Measurements from ENCODE around the gene MTARC1. TPM values are rescaled to one million over a fixed set of nuclear protein-coding genes. Genes with fewer than 3 reads are reported as not detected.

The MTARC1 gene
- total RNA-seq (2022) (0.96 and 1.5 TPM in 2 replicates), Bru-seq, nascent RNA (percentile 30 among the genes with signal in this experiment), BruChase-seq, experiment 1, labeled RNA remaining after a 6-hour chase (percentile 39 among the genes with signal in this experiment), BruChase-seq, experiment 2, labeled RNA remaining after a 2-hour chase (percentile 40 among the genes with signal in this experiment)
- long read RNA-seq, full-length matches to known transcripts = 1 of 2 reads
- long read RNA-seq, partial matches to known transcripts = 1 of 2 reads
- long read RNA-seq, other reads (novel, unspliced or antisense) = 0 of 2 reads

GRCh38 chr1:220786337-220787068 is at the start of gene MTARC1:
MTARC1 (plus strand) TSS chr1:220786913; CDS start chr1:220786945, 32 bp downstream.
- H3K4me3 Mint-ChIP-seq (ENCODE audit: unreplicated experiment) = peak within 1 kb of the TSS; percentile 61
- ChIA-PET CTCF (interaction anchor here (0.7 to 13.4 kb wide), 13 partner anchors 10 to 599 kb away, joined by 3 to 177 read pairs (median 4); no protein-coding TSS in a partner anchor), POLR2A (interaction anchor here (0.7 to 1.1 kb wide), 2 partner anchors 35 to 517 kb away, joined by 3 read pairs; no protein-coding TSS in a partner anchor)
- H3K4me1 Mint-ChIP-seq (ENCODE audit: insufficient read depth, unreplicated experiment) = peaks cover 17% of the 10 kb centered on the region
- H3K27ac Mint-ChIP-seq (ENCODE audit: low read depth, unreplicated experiment) = no peak within 1 kb of the TSS
- no TSS peak for BruUV-seq (replicated peaks)
- intact Hi-C loops (cut with micrococcal nuclease) = no loop called here
- no peaks in the 10 kb centered on the region for H3K27me3 Mint-ChIP-seq (ENCODE audit: insufficient read depth, unreplicated experiment)
- no peaks in the 10 kb centered on the region for H3K9me3 Mint-ChIP-seq (ENCODE audit: unreplicated experiment)
- no peaks in the 10 kb centered on the region for H3K36me3 Mint-ChIP-seq (ENCODE audit: insufficient read depth, unreplicated experiment)
- peak; percentile 22 for TF ChIP-seq CTCF (IDR thresholded peaks at IDR 0.05; ENCODE audit: unreplicated experiment)
- peak; percentile 76 for DNase-seq (ENCODE audit: unreplicated experiment)

GRCh38 chr1:220741349-220741748 is 45.4 kb upstream of the MTARC1 start:
- BruUV-seq (replicated peaks) = no TSS peak
- Mint-ChIP-seq H3K36me3 (ENCODE audit: insufficient read depth, unreplicated experiment) (no peaks in the 10 kb centered on the region), H3K27me3 (ENCODE audit: insufficient read depth, unreplicated experiment) (no peaks in the 10 kb centered on the region), H3K4me3 (ENCODE audit: unreplicated experiment) (no peak overlapping the region), H3K4me1 (ENCODE audit: insufficient read depth, unreplicated experiment) (no peaks in the 10 kb centered on the region), H3K9me3 (ENCODE audit: unreplicated experiment) (no peaks in the 10 kb centered on the region), H3K27ac (ENCODE audit: low read depth, unreplicated experiment) (no peak overlapping the region)
- ChIA-PET CTCF (interaction anchor here (0.7 to 3.6 kb wide), 5 partner anchors 8 to 460 kb away, joined by 3 to 20 read pairs (median 4); no protein-coding TSS in a partner anchor), POLR2A (interaction anchor here (1.6 kb wide), 1 partner anchor 8 kb away, joined by 6 read pairs; no protein-coding TSS in a partner anchor)
- no peak for TF ChIP-seq CTCF (IDR thresholded peaks at IDR 0.05; ENCODE audit: unreplicated experiment)
- DNase-seq (ENCODE audit: unreplicated experiment) = no peak
- intact Hi-C loops (cut with micrococcal nuclease) = no loop called here

GRCh38 chr1:220741825-220742224 is 44.9 kb upstream of the MTARC1 start:
- H3K9me3 Mint-ChIP-seq (ENCODE audit: unreplicated experiment) = no peaks in the 10 kb centered on the region
- ChIA-PET POLR2A (interaction anchor here (1.6 kb wide), 1 partner anchor 8 kb away, joined by 6 read pairs; no protein-coding TSS in a partner anchor), CTCF (interaction anchor here (0.7 to 3.6 kb wide), 7 partner anchors 8 to 460 kb away, joined by 3 to 20 read pairs (median 4); no protein-coding TSS in a partner anchor)
- BruUV-seq (replicated peaks) = no TSS peak
- no peaks in the 10 kb centered on the region for H3K4me1 Mint-ChIP-seq (ENCODE audit: insufficient read depth, unreplicated experiment)
- intact Hi-C loops (cut with micrococcal nuclease) = no loop called here
- H3K4me3 Mint-ChIP-seq (ENCODE audit: unreplicated experiment) = no peak overlapping the region
- no peak for TF ChIP-seq CTCF (IDR thresholded peaks at IDR 0.05; ENCODE audit: unreplicated experiment)
- H3K27ac Mint-ChIP-seq (ENCODE audit: low read depth, unreplicated experiment) = no peak overlapping the region
- DNase-seq (ENCODE audit: unreplicated experiment) = no peak
- no peaks in the 10 kb centered on the region for H3K27me3 Mint-ChIP-seq (ENCODE audit: insufficient read depth, unreplicated experiment)
- no peaks in the 10 kb centered on the region for H3K36me3 Mint-ChIP-seq (ENCODE audit: insufficient read depth, unreplicated experiment)

- no peaks in the 10 kb centered on the region for H3K27me3 Mint-ChIP-seq (ENCODE audit: insufficient read depth, unreplicated experiment)
- BruUV-seq (replicated peaks) = no TSS peak
Observed at GRCh38 chr1:220742520-220742919, 44.2 kb upstream of the MTARC1 start.

More at GRCh38 chr1:220742520-220742919, 44.2 kb upstream of the MTARC1 start:
- Mint-ChIP-seq H3K4me1 (ENCODE audit: insufficient read depth, unreplicated experiment) (no peaks in the 10 kb centered on the region), H3K9me3 (ENCODE audit: unreplicated experiment) (no peaks in the 10 kb centered on the region), H3K4me3 (ENCODE audit: unreplicated experiment) (no peak overlapping the region), H3K27ac (ENCODE audit: low read depth, unreplicated experiment) (no peak overlapping the region), H3K36me3 (ENCODE audit: insufficient read depth, unreplicated experiment) (no peaks in the 10 kb centered on the region)
- no peak for DNase-seq (ENCODE audit: unreplicated experiment)
- ChIA-PET POLR2A (interaction anchor here (1.6 kb wide), 1 partner anchor 9 kb away, joined by 6 read pairs; no protein-coding TSS in a partner anchor), CTCF (interaction anchor here (1.2 to 3.6 kb wide), 5 partner anchors 9 to 447 kb away, joined by 4 to 20 read pairs (median 4); no protein-coding TSS in a partner anchor)
- intact Hi-C loops (cut with micrococcal nuclease) = no loop called here
- TF ChIP-seq CTCF (IDR thresholded peaks at IDR 0.05; ENCODE audit: unreplicated experiment) = no peak

Measured in MCF 10A (cell line).